MM.1S (cell line): ENCODE data around the gene KSR2.
"Not testable (repeated sequence)": the region's sequence is repeated elsewhere in the genome, so short reads cannot be mapped to it uniquely, and the experiment has no call there.

Experiments
- DNase-seq: peaks from one replicate; pipeline ENCODE4 v3.0.0-alpha.2; 2015
- H2AFZ ChIP-seq: fragments of 300-600 bp; sonication (generic); 2 replicates; pipeline ENCODE4 v1.6.0; 2016; ENCODE audit warnings: antibody characterized with exemption, low read length
- H3F3A ChIP-seq: fragments of 300-600 bp; sonication (generic); 2 replicates; pipeline ENCODE4 v1.6.1; 2016; ENCODE audit warnings: mild to moderate bottlenecking, antibody characterized with exemption, low read length, moderate library complexity, mixed read lengths; ENCODE audit not compliant: insufficient read depth
- H3K27ac ChIP-seq: fragments of 300-600 bp; sonication (generic); 2 replicates; pipeline ENCODE4 v1.5.1; 2016; ENCODE audit warnings: mild to moderate bottlenecking, low read length
- H3K27me3 ChIP-seq: fragments of 300-600 bp; sonication (generic); replicated peaks from 2 replicates; pipeline ENCODE4 v1.6.0; 2016; ENCODE audit warnings: low read length; ENCODE audit not compliant: insufficient read depth
- H3K36me3 ChIP-seq: fragments of 300-600 bp; sonication (generic); replicated peaks from 2 replicates; pipeline ENCODE4 v1.6.1; 2016; ENCODE audit warnings: mild to moderate bottlenecking, low read length, mixed read lengths; ENCODE audit not compliant: insufficient read depth
- H3K4me1 ChIP-seq: fragments of 300-600 bp; sonication (generic); 2 replicates; pipeline ENCODE4 v1.6.1; 2016; ENCODE audit warnings: low read length, mixed read lengths
- H3K4me2 ChIP-seq: fragments of 300-600 bp; sonication (generic); 2 replicates; pipeline ENCODE4 v1.6.0; 2016; ENCODE audit warnings: low read depth, low read length
- H3K4me3 ChIP-seq: fragments of 300-600 bp; sonication (generic); 2 replicates; pipeline ENCODE4 v1.5.1; 2016; ENCODE audit warnings: low read length, mixed read lengths
- H3K79me2 ChIP-seq: fragments of 300-600 bp; sonication (generic); 2 replicates; pipeline ENCODE4 v1.6.1; 2016; ENCODE audit warnings: mixed run types, low read length, mixed read lengths
- H3K9ac ChIP-seq: fragments of 300-600 bp; sonication (generic); 2 replicates; pipeline ENCODE4 v1.6.1; 2016; ENCODE audit warnings: low read length, mixed read lengths
- H3K9me2 ChIP-seq: fragments of 300-600 bp; sonication (generic); replicated peaks from 2 replicates; pipeline ENCODE4 v1.6.1; 2016; ENCODE audit warnings: mild to moderate bottlenecking, low read length, mixed read lengths; ENCODE audit not compliant: insufficient read depth
- H3K9me3 ChIP-seq: fragments of 300-600 bp; sonication (generic); replicated peaks from 2 replicates; pipeline ENCODE4 v1.6.1; 2016; ENCODE audit warnings: mild to moderate bottlenecking, low read length, mixed read lengths; ENCODE audit not compliant: insufficient read depth
- H4K20me1 ChIP-seq: fragments of 300-600 bp; sonication (generic); 2 replicates; pipeline ENCODE4 v1.6.1; 2016; ENCODE audit warnings: mild to moderate bottlenecking, low read length, moderate library complexity, mixed read lengths; ENCODE audit not compliant: insufficient read depth
- EZH2 ChIP-seq: fragments of 300-600 bp; sonication (generic); optimal IDR thresholded peaks from 2 replicates; pipeline ENCODE3; 2017; ENCODE audit warnings: low read depth, mild to moderate bottlenecking, antibody characterized with exemption, low read length, mixed read lengths
- EZH2phosphoT487 ChIP-seq: fragments of 300-600 bp; sonication (generic); IDR thresholded peaks from 2 replicates; pipeline ENCODE4 v1.6.1; 2018; ENCODE audit warnings: antibody characterized with exemption, low read length
- TF ChIP-seq, protein P1 (sequence below): fragments of 300-600 bp; sonication (generic); IDR thresholded peaks from 2 replicates; pipeline ENCODE4 v1.5.1; 2016; ENCODE audit warnings: antibody characterized with exemption, low read length, mixed read lengths

The KSR2 gene

DNA sequence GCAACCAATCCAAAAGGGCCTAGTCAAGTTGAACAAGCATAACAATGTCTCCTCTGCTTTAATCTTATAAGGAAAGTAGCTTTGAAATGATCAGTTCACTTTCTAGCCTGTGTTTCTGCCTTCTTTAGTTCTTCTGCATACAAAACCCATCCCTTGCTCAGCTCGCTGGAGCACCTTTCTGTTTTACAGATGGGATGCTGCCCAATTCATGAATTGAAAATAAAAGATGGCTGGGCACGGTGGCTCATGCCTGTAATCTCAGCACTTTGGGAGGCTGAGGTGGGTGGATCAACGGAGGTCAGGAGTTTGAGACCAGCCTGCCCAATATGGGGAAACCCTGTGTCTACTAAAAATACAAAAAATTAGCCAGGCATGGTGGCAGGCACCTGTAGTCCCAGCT is 43.2 kb upstream of the KSR2 start:
- Histone ChIP-seq H2AFZ (no peak overlapping the region), H3F3A (no peaks in the 10 kb centered on the region), H3K4me3 (no peak overlapping the region), H3K36me3 (no peaks in the 10 kb centered on the region), H3K9ac (no peak overlapping the region), H3K79me2 (peaks cover 3% of the 10 kb centered on the region), H4K20me1 (no peaks in the 10 kb centered on the region), H3K27ac (no peak overlapping the region), H3K4me1 (no peaks in the 10 kb centered on the region), H3K4me2 (no peak overlapping the region), H3K9me3 (no peaks in the 10 kb centered on the region), H3K27me3 (no peaks in the 10 kb centered on the region), H3K9me2 (no peaks in the 10 kb centered on the region)
- no peak for TF ChIP-seq EZH2
- DNase-seq, result no peak

DNA sequence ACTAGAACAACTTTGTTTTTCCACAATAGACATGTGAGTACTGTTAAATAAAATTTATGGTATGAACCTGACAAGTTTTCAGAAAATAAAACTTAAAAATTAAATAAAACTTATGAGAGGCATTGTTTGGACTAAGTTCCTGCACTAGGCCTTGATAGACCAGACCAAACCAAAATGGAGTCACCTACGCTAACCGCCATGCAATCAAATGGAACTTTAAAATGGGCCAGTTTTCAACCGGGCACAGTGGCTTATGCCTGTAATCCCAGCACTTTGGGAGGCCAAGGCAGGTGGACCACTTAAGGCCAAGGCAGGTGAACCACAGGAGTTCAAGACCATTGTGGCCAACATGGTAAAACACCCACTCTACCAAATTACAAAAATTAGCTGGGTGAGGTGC is 42.6 kb upstream of the KSR2 start:
- H3K9ac ChIP-seq, result no peak overlapping the region
- no peaks in the 10 kb centered on the region for H3K9me2 ChIP-seq
- no peaks in the 10 kb centered on the region for H3F3A ChIP-seq
- no peaks in the 10 kb centered on the region for H3K9me3 ChIP-seq
- no peak overlapping the region for H3K4me3 ChIP-seq
- no peak overlapping the region for H3K27ac ChIP-seq
- H3K4me2 ChIP-seq, result no peak overlapping the region
- DNase-seq, result no peak
- H4K20me1 ChIP-seq, result no peaks in the 10 kb centered on the region
- TF ChIP-seq, protein P1, sequence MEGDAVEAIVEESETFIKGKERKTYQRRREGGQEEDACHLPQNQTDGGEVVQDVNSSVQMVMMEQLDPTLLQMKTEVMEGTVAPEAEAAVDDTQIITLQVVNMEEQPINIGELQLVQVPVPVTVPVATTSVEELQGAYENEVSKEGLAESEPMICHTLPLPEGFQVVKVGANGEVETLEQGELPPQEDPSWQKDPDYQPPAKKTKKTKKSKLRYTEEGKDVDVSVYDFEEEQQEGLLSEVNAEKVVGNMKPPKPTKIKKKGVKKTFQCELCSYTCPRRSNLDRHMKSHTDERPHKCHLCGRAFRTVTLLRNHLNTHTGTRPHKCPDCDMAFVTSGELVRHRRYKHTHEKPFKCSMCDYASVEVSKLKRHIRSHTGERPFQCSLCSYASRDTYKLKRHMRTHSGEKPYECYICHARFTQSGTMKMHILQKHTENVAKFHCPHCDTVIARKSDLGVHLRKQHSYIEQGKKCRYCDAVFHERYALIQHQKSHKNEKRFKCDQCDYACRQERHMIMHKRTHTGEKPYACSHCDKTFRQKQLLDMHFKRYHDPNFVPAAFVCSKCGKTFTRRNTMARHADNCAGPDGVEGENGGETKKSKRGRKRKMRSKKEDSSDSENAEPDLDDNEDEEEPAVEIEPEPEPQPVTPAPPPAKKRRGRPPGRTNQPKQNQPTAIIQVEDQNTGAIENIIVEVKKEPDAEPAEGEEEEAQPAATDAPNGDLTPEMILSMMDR, result no peak
- TF ChIP-seq EZH2phosphoT487 (no peak), EZH2 (no peak)
- H3K4me1 ChIP-seq, result no peaks in the 10 kb centered on the region
- H2AFZ ChIP-seq, result no peak overlapping the region
- no peaks in the 10 kb centered on the region for H3K36me3 ChIP-seq
- H3K79me2 ChIP-seq, result no peaks in the 10 kb centered on the region
- no peaks in the 10 kb centered on the region for H3K27me3 ChIP-seq

DNA sequence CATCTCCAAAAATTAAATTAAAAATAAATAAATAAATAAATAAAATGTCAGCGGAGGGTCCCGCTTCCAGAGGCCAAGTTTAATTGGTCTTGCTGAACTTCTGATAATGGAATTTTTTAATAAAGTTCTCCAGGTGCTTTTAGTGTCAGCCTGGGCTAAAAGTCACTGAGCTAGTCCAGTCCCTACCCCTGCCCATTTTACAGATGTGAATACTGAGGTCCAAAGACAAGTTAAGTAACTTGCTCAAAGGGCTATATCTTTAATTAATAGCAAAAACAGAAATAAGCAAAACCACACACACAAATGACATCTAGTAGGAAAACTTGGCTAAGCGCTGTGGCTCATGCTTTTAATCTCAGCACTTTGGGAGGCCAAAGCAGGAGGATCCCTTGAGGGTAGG is 42.1 kb upstream of the KSR2 start:
- H4K20me1 ChIP-seq, result no peaks in the 10 kb centered on the region
- DNase-seq, result no peak
- H3K4me3 ChIP-seq, result no peak overlapping the region

DNA sequence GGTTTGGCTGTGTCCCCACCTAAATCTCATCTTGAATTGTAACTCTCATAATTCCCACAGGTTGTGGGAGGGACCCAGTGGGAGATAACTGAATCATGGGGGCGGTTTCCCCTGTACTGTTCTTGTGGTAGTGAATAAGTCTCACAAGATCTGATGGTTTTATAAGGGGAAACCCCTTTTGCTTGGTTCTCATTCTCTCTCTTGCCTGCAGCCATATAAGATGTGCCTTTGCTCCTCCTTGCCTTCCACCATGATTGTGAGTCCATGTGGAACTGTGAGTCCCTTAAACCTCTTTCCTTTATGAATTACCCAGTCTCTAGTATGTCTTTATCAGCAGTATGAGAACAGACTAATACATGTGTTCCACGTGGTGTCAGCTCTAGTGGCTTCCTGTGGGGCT is 31.0 kb upstream of the KSR2 start:
- not testable (repeated sequence) for H3F3A ChIP-seq, H2AFZ ChIP-seq, DNase-seq, H4K20me1 ChIP-seq, H3K27ac ChIP-seq, H3K9ac ChIP-seq, H3K9me3 ChIP-seq, H3K79me2 ChIP-seq, H3K36me3 ChIP-seq, H3K27me3 ChIP-seq, H3K9me2 ChIP-seq, H3K4me2 ChIP-seq, H3K4me3 ChIP-seq, H3K4me1 ChIP-seq

More for the DNA sequence above, 42.1 kb upstream of the KSR2 start:
- Histone ChIP-seq H3K4me1 (no peaks in the 10 kb centered on the region), H3K79me2 (no peaks in the 10 kb centered on the region), H3K9me2 (no peaks in the 10 kb centered on the region), H3K36me3 (no peaks in the 10 kb centered on the region), H3K27me3 (no peaks in the 10 kb centered on the region), H3F3A (no peaks in the 10 kb centered on the region), H3K4me2 (no peak overlapping the region), H3K27ac (no peak overlapping the region), H3K9ac (no peak overlapping the region), H3K9me3 (no peaks in the 10 kb centered on the region), H2AFZ (no peak overlapping the region)
- TF ChIP-seq, protein P1, result no peak
- no peak for TF ChIP-seq EZH2phosphoT487
- no peak for TF ChIP-seq EZH2
